Measurements from ENCODE around the gene CALHM1. TPM values are rescaled to one million over a fixed set of nuclear protein-coding genes. Genes with fewer than 3 reads are reported as not detected.
"Not testable (repeated sequence)": the region's sequence is repeated elsewhere in the genome, so short reads cannot be mapped to it uniquely, and the experiment has no call there.

Gene CALHM1
- polyA plus RNA-seq, 3 donors, result 0.06 to 0.14 TPM; not detected in 1

DNA sequence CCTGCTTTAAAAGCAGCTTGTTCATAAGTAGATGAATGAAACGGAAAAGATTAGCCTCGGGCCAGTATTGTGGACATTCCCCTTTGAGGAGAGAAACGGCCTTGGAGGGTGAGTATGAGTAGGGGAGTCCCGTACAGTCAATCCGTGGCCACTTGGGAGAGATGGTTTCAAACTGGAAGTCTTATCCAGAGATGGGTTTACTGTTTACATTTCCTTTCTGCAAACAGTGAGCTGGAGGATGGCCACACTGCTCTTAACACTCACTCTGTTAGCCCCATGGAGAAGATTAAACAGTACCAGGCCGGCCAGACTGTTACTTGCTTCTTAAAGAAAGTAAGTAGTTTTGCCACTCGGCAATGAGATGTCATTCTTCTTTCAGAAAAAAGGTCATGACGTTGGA, 26.8 kb downstream of the CALHM1 start:
- no peak for DNase-seq

DNA sequence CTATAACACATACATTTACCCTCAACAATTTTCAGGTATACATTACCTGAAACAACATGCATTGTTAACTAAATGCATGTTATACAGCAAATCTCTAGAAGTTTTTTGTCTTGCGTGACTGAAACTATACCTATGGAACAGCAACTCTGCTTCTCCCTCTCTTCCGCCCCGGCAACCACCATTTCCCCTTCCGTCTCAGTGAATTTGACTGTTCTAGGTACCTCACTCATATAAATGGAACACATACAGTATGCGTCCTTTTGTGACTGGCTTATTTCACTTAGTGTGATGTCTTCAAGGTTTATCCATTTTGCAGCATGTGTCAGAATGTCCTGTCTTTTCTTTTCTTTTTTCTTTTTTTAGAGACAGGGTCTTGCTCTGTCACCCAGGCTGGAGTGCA, 29.1 kb downstream of the CALHM1 start:
- DNase-seq, result no peak

- no peak for DNase-seq
Observed at GRCh38 chr10:103428989-103429643, 29.6 kb downstream of the CALHM1 start.

DNA sequence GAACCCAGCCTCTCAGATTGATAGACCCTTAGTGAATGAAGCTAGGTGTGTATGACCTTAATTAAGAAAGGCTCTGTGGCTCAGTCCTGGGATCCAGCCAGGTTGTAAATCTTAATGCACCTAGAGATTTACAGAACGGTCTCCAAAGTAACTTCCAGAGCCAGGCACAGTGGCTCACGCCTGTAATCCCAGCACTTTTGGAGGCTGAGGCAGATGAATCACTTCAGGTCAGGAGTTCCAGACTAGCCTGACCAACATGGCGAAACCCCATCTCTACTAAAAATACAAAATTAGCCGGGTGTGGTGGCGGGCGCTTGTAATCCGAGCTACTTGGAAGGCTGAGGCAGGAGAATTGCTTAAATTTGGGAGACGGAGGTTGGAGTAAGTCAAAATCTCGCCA, 30.8 kb downstream of the CALHM1 start:
- no peak for DNase-seq

GRCh38 chr10:103423748-103424147, 35.0 kb downstream of the CALHM1 start:
- DNase-seq, result no peak

DNA sequence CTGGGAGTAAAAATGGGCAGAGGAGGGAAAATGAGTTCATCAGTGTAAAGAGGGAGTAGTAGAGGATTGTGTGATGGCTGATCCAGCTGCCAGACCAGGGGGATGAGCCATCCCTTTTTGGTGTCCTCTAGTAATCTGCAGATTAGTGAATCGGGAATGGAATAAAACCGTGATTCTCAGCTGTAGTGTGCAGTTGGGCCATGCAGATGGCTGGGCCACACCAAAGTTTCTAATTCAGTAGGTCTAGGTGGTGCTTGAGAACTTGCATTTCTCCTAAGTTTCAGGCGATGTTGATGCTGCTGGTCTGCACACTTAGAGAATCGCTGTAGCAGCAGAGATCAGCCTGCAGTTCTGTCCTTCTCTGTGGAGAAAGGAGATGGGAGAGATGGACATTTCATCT, 39.6 kb downstream of the CALHM1 start:
- DNase-seq, result no peak

GRCh38 chr10:103417601-103418000, 41.1 kb downstream of the CALHM1 start:
- no peak for DNase-seq

- not testable (repeated sequence) for DNase-seq
Observed at GRCh38 chr10:103417148-103417469, 41.6 kb downstream of the CALHM1 start.

GRCh38 chr10:103416436-103417147, 42.1 kb downstream of the CALHM1 start:
- DNase-seq, result peak; percentile 67

DNA sequence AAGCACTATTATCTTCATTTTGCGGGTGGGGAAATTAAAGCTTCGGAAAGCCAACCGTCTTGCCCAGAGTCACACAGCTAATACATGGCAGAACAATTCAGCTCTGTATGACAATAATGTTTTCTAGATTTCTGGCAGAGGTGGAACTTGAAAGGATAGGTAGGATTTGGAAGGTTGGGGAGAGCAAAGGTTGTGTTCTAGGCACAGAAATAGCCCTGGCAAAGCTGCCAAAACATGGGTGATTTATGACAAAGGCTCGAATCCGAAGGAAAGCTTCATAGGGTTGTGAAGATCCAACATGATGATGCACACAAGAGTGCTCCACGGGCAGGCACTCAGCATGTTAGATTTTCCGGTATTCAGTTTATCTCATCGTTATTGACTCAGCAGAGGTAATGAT, 43.1 kb downstream of the CALHM1 start:
- no peak for DNase-seq

DNA sequence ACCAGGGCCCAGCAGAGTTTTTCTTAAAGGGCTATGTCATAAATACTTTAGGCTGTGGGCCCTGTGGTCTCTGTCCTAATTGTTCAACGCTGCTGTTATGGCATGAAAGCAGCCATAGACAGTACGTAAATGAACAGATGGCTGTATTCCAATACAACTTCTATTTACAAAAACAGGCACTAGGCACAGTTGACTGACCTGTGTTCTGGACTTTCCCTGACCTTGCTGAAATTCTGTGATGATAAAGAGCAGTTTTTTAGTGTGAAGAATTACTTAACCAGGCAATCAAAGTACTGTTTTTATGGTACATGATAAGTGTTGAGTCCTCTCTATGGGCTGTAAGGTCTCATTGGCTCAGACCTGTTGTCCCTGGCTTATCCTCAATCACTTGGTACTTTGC, 45.1 kb downstream of the CALHM1 start:
- DNase-seq, result no peak

Other genes starting within 250 kb of the CALHM1 start
- under 1 TPM in 2 of 3 donors, not detected in 1; 0.11 to 0.21 TPM for gene RPEL1, start 213.0 kb downstream of the CALHM1 start, polyA plus RNA-seq (ENCODE audit: insufficient read length in 3 of 3)
- 1 to 10 TPM in 1 of 3 donors, under 1 TPM in 2; 0.18 to 1.2 (median 0.31) TPM for gene INA, start 181.8 kb downstream of the CALHM1 start, polyA plus RNA-seq (ENCODE audit: insufficient read length in 3 of 3)
- 10 to 100 TPM; 11.8 to 13.6 (median 12.3) TPM for gene PCGF6, start 107.8 kb downstream of the CALHM1 start, polyA plus RNA-seq (ENCODE audit: insufficient read length in 3 of 3)
- gene TAF5, start 90.9 kb downstream of the CALHM1 start, polyA plus RNA-seq (ENCODE audit: insufficient read length in 3 of 3), result 1 to 10 TPM; 6.9 to 8.1 (median 7.9) TPM
- gene ATP5MK, start 62.4 kb downstream of the CALHM1 start, polyA plus RNA-seq (ENCODE audit: insufficient read length in 3 of 3), result 100 to 1,000 TPM; 196 to 243 (median 202) TPM
- gene PDCD11, start 62.3 kb downstream of the CALHM1 start, polyA plus RNA-seq (ENCODE audit: insufficient read length in 3 of 3), result 10 to 100 TPM; 35.9 to 44.9 (median 42.7) TPM
- 10 to 100 TPM; 12.9 to 14.4 (median 14.3) TPM for gene CALHM2, start 6.5 kb downstream of the CALHM1 start, polyA plus RNA-seq (ENCODE audit: insufficient read length in 3 of 3)
- gene CALHM3, start 20.3 kb upstream of the CALHM1 start, polyA plus RNA-seq (ENCODE audit: insufficient read length in 3 of 3), result not detected
- 1 to 10 TPM; 1.9 to 2.3 (median 1.9) TPM for gene NEURL1, start 34.8 kb upstream of the CALHM1 start, polyA plus RNA-seq (ENCODE audit: insufficient read length in 3 of 3)